GM18870 (cell line): Measurements from ENCODE around the gene PHYH.

Experiments
- ATAC-seq: cut with Tn5 transposase; IDR thresholded peaks from one replicate; pipeline ENCODE4 v1.9.1; 2021; ENCODE audit warnings: moderate library complexity; ENCODE audit not compliant: unreplicated experiment

The PHYH gene

DNA sequence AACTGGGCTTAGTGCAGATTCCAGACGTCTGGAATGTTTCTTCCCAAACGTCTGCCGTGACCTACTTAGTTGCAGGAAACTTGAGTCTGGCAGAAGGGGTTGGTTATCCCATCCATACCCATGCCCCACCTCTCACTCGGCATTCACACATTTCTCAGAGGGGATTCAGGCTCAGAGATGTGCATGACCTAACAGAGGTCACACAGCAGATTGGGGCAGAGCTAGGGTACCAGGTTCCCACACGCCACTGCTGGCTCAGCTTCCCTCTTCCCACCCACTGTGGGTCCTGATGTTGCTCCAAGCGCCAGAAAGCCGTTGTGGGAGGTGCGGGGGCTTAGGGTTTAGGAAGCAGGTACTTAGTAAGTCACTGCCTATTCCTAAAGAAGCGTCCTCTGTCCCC, 68.7 kb downstream of the PHYH start:
- no peak for ATAC-seq
